ENCODE results near the gene TMCO2.

GRCh38 chr1:40257688-40258444 is 10.1 kb downstream of the TMCO2 start, which contains the start of gene ZMPSTE24:
- TF ChIP-seq YY1 (IDR thresholded peaks at IDR 0.05; ENCODE audit: insufficient read depth, insufficient read length) (peak; percentile 65), ZNF274 (IDR thresholded peaks at IDR 0.05; ENCODE audit: low read depth, low read length) (no peak), SUZ12 (IDR thresholded peaks at IDR 0.05; ENCODE audit: extremely low read depth, insufficient read depth, insufficient read length) (no peak)

Data from NT2/D1 (cell line).